Measurements from ENCODE around the gene RNF220. TPM values are rescaled to one million over a fixed set of nuclear protein-coding genes. Genes with fewer than 3 reads are reported as not detected.

Gene RNF220
- total and polyA plus RNA-seq, 12 donors, result 41.8 to 82.5 (median 58.0) TPM

DNA sequence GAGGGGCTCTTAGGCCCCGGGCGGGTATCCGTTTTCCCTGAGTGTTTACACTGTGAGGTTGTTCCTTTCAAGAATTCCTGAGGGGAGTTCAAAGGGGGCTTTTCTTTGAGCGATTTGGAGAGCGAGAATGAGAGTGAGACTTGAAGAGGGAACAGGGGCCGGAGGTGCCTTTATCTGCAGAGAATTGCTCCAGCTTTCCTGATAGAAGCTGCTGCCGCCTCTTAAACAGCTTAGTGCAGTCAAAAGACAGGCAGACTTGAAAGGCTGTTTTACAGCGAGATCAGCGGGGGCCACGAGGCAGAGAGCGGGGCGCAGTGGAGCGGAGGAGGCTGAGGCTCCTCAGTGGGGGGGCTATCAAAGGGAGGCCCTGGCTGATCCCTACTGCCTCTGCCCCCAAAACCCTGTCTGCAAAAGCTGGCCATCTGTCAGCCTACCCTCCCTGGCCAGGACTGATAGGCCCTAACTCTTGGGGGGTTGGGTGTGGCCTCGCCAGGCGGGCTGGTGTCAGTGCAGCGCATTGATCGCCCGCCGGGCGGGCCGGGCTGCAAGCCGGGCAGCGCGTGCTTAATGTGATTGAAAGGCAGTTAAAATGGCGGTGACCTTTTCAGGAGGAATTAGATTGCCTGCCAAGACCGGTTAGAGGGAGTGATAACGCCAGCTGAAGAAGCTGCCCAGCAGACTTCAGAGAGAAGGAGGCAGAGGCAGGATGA lies 232.8 kb downstream of the RNF220 start:
- Histone ChIP-seq H3K4me3 (no peak overlapping the region), H3K4me1 (peaks cover 5 to 76% (median 41%) of the 10 kb centered on the region in 9 donors), H3K9me3 (no peaks in the 10 kb centered on the region), H3K27ac (peak overlapping the region in 1 of 10 donors; percentile 48), H3K27me3 (no peaks in the 10 kb centered on the region), H3K36me3 (peaks cover 0 to 99% (median 30%) of the 10 kb centered on the region in 9 donors)
- 81 to 82% methylated on average over 27 of the region's 27 CpGs for WGBS, 2 donors
- peak in 1 of 8 donors; percentile 7 for ATAC-seq
- DNase-seq, result no peak
- intact Hi-C loops (cut with DNase I), result loop anchor here in 1 of 10 donors (10.0 kb wide), 1 partner anchor 423 kb away; the partner anchor contains the start of gene DMAP1
- TF ChIP-seq, protein P1, sequence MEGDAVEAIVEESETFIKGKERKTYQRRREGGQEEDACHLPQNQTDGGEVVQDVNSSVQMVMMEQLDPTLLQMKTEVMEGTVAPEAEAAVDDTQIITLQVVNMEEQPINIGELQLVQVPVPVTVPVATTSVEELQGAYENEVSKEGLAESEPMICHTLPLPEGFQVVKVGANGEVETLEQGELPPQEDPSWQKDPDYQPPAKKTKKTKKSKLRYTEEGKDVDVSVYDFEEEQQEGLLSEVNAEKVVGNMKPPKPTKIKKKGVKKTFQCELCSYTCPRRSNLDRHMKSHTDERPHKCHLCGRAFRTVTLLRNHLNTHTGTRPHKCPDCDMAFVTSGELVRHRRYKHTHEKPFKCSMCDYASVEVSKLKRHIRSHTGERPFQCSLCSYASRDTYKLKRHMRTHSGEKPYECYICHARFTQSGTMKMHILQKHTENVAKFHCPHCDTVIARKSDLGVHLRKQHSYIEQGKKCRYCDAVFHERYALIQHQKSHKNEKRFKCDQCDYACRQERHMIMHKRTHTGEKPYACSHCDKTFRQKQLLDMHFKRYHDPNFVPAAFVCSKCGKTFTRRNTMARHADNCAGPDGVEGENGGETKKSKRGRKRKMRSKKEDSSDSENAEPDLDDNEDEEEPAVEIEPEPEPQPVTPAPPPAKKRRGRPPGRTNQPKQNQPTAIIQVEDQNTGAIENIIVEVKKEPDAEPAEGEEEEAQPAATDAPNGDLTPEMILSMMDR (IDR thresholded peaks at IDR 0.05), result no peak

DNA sequence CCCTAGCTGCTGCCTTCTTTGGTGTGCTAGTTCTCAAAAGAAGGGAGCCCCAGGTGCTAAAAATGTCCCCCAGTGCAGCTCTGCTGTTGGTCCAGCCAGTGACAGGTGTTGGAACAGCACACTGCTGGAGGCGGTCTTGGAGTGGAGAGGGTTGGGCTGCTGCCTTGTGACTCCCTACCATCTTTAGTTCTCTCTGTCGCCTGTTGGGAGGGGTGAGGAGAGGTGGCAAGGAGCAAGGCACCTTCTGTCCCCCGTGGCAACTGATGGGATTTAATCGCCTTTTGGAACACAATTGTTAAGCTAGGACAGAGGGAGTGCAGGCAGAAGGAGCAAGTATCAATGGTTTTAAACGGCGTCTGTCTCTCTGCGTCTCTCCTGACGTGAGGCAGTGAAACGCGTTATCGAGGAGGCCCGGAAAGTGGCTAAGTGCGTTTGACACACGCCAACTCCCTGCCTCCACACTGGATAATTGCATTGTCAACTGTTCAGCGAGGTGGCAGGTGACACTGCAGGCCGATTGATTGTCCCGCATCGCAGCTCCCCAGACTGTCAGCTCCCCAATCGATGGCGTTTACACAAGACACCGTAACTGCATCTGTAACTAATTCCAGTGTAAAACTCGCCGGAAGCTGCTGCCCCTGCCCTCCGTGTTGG lies 235.3 kb downstream of the RNF220 start:
- H3K4me3 ChIP-seq, result no peak overlapping the region
- peak in 1 of 2 donors; percentile 18 for DNase-seq
- H3K27me3 ChIP-seq, result no peaks in the 10 kb centered on the region
- peaks cover 11 to 76% (median 40%) of the 10 kb centered on the region in 9 donors for H3K4me1 ChIP-seq
- intact Hi-C loops (cut with DNase I), result no loop called here
- H3K9me3 ChIP-seq, result no peaks in the 10 kb centered on the region
- H3K36me3 ChIP-seq, result peaks cover 0 to 100% (median 28%) of the 10 kb centered on the region in 9 donors
- WGBS, 2 donors, result 69 to 78% methylated on average over 24 of the region's 24 CpGs
- TF ChIP-seq, protein P1 (IDR thresholded peaks at IDR 0.05), result no peak
- ATAC-seq, result peak in 7 of 8 donors; percentile 23 to 69 (median 63)
- H3K27ac ChIP-seq, result peak overlapping the region in 6 of 10 donors; percentile 11 to 44 (median 32)

DNA sequence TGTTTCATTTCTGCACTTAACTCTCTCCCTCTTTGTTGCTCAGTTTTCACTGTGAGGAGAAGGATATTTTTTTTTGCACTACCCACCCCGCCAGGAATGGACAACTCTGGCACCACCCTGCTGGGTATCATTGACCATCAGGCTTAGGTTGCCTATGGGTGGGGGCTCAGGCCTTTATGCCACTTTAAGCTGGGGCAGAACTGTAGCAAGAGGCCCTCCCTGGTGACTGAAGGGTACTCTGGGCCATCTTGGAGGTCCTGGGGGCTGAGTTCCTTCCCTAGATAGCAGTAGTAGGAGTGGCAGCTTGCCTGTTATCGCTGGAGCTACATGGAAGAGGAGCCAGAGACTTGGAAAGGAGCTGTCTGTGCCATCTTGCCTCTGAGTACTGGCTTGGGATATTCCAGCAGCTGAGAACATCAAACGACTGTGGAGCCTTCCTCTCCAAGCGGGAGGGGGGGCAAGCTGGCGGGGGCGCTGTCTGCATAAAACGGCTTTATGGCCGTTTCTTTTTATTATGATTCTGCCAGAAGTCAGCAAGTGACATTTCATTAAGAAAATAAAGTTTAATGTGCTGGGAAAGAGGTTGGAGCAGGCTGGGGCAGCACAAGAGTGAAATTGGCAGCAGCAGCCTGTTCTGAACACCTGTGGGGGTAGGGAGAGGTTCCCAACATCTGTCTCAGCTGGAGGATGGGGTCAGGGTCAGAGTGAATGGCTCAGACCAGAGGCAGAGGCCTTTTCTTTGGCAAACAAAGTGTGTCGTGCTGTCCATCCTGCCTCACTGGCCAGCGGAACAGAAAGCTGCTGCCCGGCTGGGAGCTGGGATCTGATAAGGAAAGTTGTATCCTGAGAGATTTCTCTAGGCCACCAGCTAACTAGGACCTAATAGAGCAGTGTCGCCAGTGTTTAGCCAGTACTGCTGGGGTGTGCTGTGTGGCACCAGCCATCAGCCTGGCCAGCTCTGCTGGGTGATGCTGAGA lies 236.4 kb downstream of the RNF220 start:
- 84 to 85% methylated on average over 12 of the region's 12 CpGs for WGBS, 2 donors

More for the DNA sequence above, 236.4 kb downstream of the RNF220 start:
- Histone ChIP-seq H3K27me3 (no peaks in the 10 kb centered on the region), H3K36me3 (peaks cover 0 to 100% (median 28%) of the 10 kb centered on the region in 9 donors), H3K9me3 (no peaks in the 10 kb centered on the region), H3K27ac (no peak overlapping the region), H3K4me1 (peaks cover 9 to 75% (median 40%) of the 10 kb centered on the region in 9 donors), H3K4me3 (no peak overlapping the region)
- no peak for DNase-seq
- TF ChIP-seq, protein P1 (IDR thresholded peaks at IDR 0.05), result no peak
- intact Hi-C loops (cut with DNase I), result no loop called here
- ATAC-seq, result no peak

Measured in heart right ventricle (tissue), 16 donors.